Activated CD8-positive, alpha-beta T cell treated with anti-CD3 and anti-CD28 coated beads for 36 hours (primary cell): ENCODE data around the gene FYN. TPM values are rescaled to one million over a fixed set of nuclear protein-coding genes. Genes with fewer than 3 reads are reported as not detected.

Source experiments
- ATAC-seq: fragments of 200-7000 bp; cut with Tn5 transposase; one replicate; pipeline ENCODE4 v1.10.0; 2021; ENCODE audit warnings: mild to moderate bottlenecking, moderate library complexity
- CTCF ChIA-PET: fragments of 350-600 bp; sonication (Branson Sonifier 250); formaldehyde crosslinking; loops from one replicate; lab custom pipeline; 2021; ENCODE audit warnings: antibody characterized with exemption; lab: Charles Lee
- POLR2A ChIA-PET: fragments of 350-600 bp; sonication (Branson Sonifier 250); formaldehyde crosslinking; loops from one replicate; lab custom pipeline; 2021; ENCODE audit warnings: antibody characterized with exemption; lab: Charles Lee
- DNase-seq: peaks from one replicate; pipeline ENCODE4 v3.0.0-alpha.2; 2020
- H3K27ac Mint-ChIP-seq: one replicate; pipeline ENCODE4 v1.8.0; 2021; ENCODE audit warnings: mild to moderate bottlenecking, mixed read lengths
- H3K27me3 Mint-ChIP-seq: one replicate; pipeline ENCODE4 v1.8.0; 2021; ENCODE audit warnings: mixed read lengths
- H3K36me3 Mint-ChIP-seq: one replicate; pipeline ENCODE4 v1.8.0; 2021; ENCODE audit warnings: low read depth, mixed read lengths
- H3K4me1 Mint-ChIP-seq: one replicate; pipeline ENCODE4 v1.8.0; 2021; ENCODE audit warnings: low read depth, mixed read lengths
- H3K4me3 Mint-ChIP-seq: one replicate; pipeline ENCODE4 v1.8.0; 2021; ENCODE audit warnings: mild to moderate bottlenecking, moderate library complexity, mixed read lengths
- H3K9me3 Mint-ChIP-seq: one replicate; pipeline ENCODE4 v1.8.0; 2021; ENCODE audit warnings: mixed read lengths
- intact Hi-C: fragments of 100-400 bp; cut with micrococcal nuclease; formaldehyde crosslinking; loops from one replicate; pipeline ENCODE4 v1.10.0; 2022
- total RNA-seq, 2 experiments: library from RNA; stranded (reverse); gene quantifications; one replicate each; pipeline ENCODE4 v1.2.3, GENCODE V29; 2021
- TF ChIP-seq, protein P1 (sequence below): fragments of 200-600 bp; IDR thresholded peaks from one replicate; pipeline ENCODE4 v1.8.0; 2022; ENCODE audit warnings: antibody characterized with exemption, mild to moderate bottlenecking

Gene FYN
- total RNA-seq, 2 experiments from 2014 or later: 384 to 386 TPM

DNA sequence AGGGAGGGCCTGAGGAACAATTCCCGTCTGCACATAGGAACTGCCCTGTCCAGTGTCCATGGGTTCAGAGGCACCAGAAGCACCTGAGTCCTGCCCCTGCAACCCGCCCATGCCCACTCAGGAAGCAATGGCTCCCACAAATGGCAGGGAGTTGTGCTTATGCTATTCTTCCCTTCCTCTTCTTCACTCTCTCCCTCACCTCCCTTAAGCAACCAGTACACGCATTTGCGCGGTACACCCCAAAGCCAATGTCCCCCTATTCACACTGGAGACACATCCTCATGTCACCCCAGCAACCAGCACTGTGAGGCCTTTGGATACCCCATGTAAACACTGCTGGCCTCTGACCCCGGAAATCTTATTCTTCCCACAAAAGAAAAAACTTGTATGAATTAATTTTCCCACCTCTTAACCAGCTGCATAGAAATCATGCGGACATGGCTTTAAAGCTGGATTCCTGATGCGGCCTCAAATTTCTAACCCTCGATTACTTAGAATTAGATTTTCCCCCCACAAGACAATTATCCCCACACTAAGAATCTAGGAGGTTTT, 30.9 kb downstream of the FYN start:
- TF ChIP-seq, protein P1, sequence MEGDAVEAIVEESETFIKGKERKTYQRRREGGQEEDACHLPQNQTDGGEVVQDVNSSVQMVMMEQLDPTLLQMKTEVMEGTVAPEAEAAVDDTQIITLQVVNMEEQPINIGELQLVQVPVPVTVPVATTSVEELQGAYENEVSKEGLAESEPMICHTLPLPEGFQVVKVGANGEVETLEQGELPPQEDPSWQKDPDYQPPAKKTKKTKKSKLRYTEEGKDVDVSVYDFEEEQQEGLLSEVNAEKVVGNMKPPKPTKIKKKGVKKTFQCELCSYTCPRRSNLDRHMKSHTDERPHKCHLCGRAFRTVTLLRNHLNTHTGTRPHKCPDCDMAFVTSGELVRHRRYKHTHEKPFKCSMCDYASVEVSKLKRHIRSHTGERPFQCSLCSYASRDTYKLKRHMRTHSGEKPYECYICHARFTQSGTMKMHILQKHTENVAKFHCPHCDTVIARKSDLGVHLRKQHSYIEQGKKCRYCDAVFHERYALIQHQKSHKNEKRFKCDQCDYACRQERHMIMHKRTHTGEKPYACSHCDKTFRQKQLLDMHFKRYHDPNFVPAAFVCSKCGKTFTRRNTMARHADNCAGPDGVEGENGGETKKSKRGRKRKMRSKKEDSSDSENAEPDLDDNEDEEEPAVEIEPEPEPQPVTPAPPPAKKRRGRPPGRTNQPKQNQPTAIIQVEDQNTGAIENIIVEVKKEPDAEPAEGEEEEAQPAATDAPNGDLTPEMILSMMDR: no peak
- intact Hi-C loops: no loop called here
- Mint-ChIP-seq H3K36me3 (peaks cover 53% of the 10 kb centered on the region), H3K27me3 (no peaks in the 10 kb centered on the region), H3K27ac (no peak overlapping the region), H3K4me3 (no peak overlapping the region), H3K4me1 (peaks cover 31% of the 10 kb centered on the region), H3K9me3 (no peaks in the 10 kb centered on the region)
- ATAC-seq (no peak), DNase-seq (no peak)
- CTCF ChIA-PET: interaction anchor here (0.7 to 3.6 kb wide), 4 partner anchors 17 to 1477 kb away, joined by 3 to 14 read pairs (median 8); no protein-coding TSS in a partner anchor
- POLR2A ChIA-PET: interaction anchor here (0.7 to 4.2 kb wide), 8 partner anchors 12 to 80 kb away, joined by 3 to 26 read pairs (median 6); no protein-coding TSS in a partner anchor

DNA sequence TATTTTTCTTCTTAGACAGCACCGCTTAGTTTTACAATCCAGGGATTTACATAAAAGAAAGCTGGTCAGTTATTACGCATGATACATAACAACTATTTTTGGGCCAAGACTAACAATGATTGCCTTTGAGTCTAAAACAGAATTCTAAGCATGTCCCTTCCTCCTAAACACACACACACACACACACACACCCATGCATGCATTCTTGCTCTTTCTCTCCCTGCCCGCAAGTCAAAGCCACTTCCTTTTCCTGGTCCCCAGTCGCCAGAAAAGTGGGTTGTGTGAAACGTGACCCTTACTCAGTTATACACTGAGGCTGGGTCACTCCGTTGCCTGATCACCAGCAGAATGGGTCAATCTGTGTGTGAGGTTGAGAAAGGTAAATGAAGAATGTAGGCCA, 31.4 kb downstream of the FYN start:
- DNase-seq: peak; percentile 76
- CTCF ChIA-PET: interaction anchor here (1.2 to 1.4 kb wide), 2 partner anchors 10 to 202 kb away, joined by 4 to 5 read pairs; no protein-coding TSS in a partner anchor
- H3K4me3 Mint-ChIP-seq: no peak overlapping the region
- POLR2A ChIA-PET: interaction anchor here (0.7 to 1.9 kb wide), 3 partner anchors 30 to 83 kb away, joined by 3 to 5 read pairs (median 5); no protein-coding TSS in a partner anchor
- intact Hi-C loops: no loop called here
- no peaks in the 10 kb centered on the region for H3K27me3 Mint-ChIP-seq
- ATAC-seq: no peak
- H3K27ac Mint-ChIP-seq: no peak overlapping the region
- peaks cover 35% of the 10 kb centered on the region for H3K4me1 Mint-ChIP-seq
- no peaks in the 10 kb centered on the region for H3K9me3 Mint-ChIP-seq
- peaks cover 54% of the 10 kb centered on the region for H3K36me3 Mint-ChIP-seq
- TF ChIP-seq, protein P1: no peak

DNA sequence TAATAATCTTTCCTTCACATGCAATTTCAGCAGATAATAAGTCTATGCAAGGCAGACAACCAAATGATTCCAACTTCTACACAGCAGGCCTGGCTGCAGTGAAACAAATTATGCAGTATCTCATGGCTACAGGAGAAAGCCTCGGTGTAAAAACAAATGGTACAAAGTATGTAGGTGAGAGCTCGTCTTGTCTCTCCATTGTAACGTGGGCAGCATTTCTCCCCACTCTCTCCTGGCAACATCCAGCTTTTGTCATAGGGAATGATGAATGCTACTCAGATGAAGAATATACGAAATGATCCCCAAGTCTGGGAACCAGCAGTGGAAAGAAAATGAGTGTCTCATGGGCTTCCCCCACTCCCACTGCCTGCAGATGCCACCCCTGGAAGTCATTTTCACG, 32.4 kb downstream of the FYN start:
- peaks cover 43% of the 10 kb centered on the region for H3K4me1 Mint-ChIP-seq
- H3K36me3 Mint-ChIP-seq: peaks cover 50% of the 10 kb centered on the region
- POLR2A ChIA-PET: interaction anchor here (0.8 to 3.0 kb wide), 11 partner anchors 10 to 188 kb away, joined by 3 to 22 read pairs (median 3); no protein-coding TSS in a partner anchor
- H3K27me3 Mint-ChIP-seq: no peaks in the 10 kb centered on the region
- H3K9me3 Mint-ChIP-seq: no peaks in the 10 kb centered on the region
- H3K4me3 Mint-ChIP-seq: no peak overlapping the region
- TF ChIP-seq, protein P1: no peak
- DNase-seq (no peak), ATAC-seq (no peak)
- CTCF ChIA-PET: interaction anchor here (0.6 to 2.9 kb wide), 13 partner anchors 9 to 204 kb away, joined by 3 to 12 read pairs (median 5); no protein-coding TSS in a partner anchor
- no peak overlapping the region for H3K27ac Mint-ChIP-seq
- intact Hi-C loops: no loop called here

DNA sequence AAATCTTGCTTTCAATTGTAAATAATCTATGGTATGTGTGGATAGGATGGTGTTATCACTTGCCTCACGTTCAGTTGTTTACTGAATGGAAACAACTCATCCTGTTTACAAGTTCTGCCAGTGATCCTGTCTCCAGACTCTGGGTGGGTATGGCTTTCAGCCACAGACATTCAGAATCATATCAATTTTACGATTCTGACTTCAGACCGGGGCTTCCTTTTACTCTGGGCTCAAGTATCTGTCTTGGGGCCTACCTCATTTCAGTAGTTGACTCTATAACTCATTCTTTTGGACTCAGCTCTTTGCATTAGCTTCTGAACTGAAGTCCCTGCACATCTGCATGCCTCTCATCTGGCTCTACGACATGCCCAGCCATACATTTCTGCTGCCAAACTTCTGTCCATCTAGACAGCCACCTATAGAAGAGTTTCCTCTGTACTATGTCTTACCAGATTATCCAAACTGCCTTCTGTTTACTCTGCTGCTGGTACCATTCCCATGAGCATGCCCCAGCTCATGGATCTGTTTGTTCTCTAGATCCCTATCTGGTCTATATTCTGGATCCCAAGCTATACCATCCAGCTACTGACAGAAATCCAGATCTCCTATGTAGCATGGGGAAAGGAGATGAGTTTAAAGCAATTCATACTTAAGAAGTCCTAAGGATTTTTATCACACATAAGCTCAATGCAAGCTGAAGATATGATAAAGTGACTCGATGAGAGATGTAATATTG, 34.3 kb downstream of the FYN start:
- CTCF ChIA-PET: interaction anchor here (0.8 to 2.9 kb wide), 12 partner anchors 9 to 206 kb away, joined by 3 to 12 read pairs (median 4); no protein-coding TSS in a partner anchor
- Mint-ChIP-seq H3K4me1 (peaks cover 62% of the 10 kb centered on the region), H3K27me3 (no peaks in the 10 kb centered on the region), H3K4me3 (peak overlapping the region; percentile 46), H3K27ac (no peak overlapping the region), H3K36me3 (peaks cover 55% of the 10 kb centered on the region), H3K9me3 (no peaks in the 10 kb centered on the region)
- TF ChIP-seq, protein P1: no peak
- ATAC-seq (peak; percentile 35), DNase-seq (peak; percentile 62)
- intact Hi-C loops: loop anchor here (2.0 kb wide), 1 partner anchor 32 kb away; no protein-coding TSS in a partner anchor
- POLR2A ChIA-PET: interaction anchor here (0.5 to 3.0 kb wide), 11 partner anchors 11 to 964 kb away, joined by 3 to 22 read pairs (median 4); no protein-coding TSS in a partner anchor
